T-helper 2 cell treated with Interferon-gamma antibody and Interleukin-4, amounts not matched to agents 100 ng/mL and 5 ng/mL, for 36 hours (primary cell): ENCODE measurements around the gene ACSM3. TPM values are rescaled to one million over a fixed set of nuclear protein-coding genes. Genes with fewer than 3 reads are reported as not detected.

ENCODE experiments used
- intact Hi-C: fragments of 100-400 bp; cut with micrococcal nuclease; formaldehyde crosslinking; loops from one replicate; pipeline ENCODE4 v1.15.1; 2023
- total RNA-seq: library from RNA; stranded (reverse); gene quantifications from 2 replicates; pipeline ENCODE4 v1.2.3, GENCODE V29; 2022

ACSM3 gene
- total RNA-seq, 1 donor from 2014 or later: 5.5 TPM

DNA sequence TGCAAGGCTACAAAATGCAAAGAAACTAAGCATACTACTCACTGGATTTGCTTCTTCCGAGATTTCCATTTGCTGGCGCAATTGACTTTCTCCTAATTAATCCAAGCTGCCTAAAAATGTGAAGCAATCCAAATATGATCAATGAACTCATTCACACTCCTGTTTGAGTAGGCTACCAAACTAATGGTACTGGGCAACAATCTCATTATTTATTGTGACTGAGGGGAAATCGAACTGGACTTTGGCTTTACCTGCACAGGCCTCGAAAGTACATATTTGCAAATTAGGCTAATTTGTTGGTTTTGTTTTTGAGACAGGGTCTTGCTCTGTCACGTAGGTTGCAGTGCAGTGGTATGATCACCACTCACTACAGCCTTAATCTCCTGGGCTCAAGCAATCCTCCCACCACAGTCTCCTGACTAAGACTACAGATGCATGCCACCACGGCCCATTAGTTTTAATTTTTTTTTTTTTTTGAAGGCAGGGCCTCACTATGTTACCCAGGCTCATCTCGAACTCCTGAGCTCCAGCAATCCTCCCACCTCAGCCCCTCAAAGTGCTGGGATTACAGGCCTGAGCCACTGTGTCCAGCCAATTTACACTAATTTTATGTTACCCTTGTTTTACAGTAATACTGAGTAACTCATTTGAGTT lies 39.9 kb downstream of the ACSM3 start:
- intact Hi-C loops: no loop called here

DNA sequence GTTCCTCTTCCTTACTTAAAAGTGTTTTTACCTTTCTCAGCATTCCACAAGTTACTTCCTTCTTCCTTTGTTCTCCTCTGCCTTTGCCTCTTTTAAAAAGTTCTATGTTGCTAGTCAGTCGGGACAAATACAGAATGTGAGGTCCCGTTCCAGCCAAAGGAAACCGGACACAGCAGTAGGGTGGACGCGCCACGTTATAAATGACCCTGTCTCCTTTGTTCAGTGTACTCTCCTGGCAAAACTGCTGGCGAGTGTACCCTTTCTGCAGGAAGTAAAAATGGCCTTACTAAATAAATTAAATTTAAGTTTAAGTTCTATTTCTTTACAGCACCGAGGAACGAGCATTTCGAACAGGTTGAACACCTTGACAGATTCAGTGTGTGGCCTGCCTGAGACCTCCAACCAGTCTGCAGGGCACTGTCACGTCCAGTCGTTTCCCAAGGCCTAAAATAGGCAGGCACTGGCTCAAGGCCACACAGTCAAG lies 41.9 kb downstream of the ACSM3 start:
- intact Hi-C loops: loop anchor here (1.0 to 5.0 kb wide), 3 partner anchors 37 to 95 kb away; partner anchors contain the start of genes DCUN1D3, LYRM1 and THUMPD1

DNA sequence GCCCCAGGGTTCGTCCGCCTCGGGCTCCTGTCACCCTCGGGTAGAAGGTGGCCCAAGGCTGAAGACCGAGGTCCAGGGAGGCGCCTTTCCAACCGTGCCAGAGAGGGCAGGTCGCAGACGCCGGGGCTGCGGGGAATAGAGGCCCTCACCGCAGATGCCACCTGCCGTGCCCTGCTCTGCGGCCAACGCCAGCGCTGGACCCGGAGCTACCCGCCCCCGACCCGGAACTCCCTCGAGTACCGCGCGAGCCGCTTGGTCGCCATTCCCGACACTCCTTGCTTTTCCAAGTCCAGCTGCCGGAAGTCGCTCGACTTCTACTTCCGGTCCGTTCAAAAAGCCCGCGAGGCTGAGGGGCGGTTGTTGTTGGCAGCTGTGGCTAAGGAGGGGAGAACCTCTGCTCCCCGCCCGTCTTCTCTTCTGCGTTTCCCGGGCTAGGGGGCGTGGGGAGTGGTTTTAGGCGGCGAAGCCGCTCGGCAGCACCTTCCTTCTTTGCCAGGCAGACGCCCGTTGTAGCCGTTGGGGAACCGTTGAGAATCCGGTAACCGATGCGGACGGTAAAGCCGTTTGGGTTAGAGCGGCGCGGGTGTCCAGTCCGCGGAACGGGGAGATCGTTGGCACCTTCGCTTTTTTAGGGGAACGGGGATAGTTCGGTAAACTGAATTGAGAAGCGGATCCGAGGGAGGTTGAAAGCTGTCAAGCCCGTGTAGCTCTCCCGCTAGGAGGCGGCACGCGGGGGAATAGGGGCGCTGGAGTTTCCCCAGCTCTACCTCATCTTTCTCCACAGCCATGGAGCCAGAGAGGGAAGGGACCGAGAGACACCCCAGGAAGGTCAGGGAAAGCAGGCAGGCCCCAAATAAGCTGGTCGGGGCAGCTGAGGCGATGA lies 42.6 kb downstream of the ACSM3 start, which contains the start of the genes ERI2 and REXO5:
TSS of gene ERI2 (minus strand) at position 305 of the 883 bp plus-strand sequence. CDS start at position 263, 42 bp downstream.
TSS of gene REXO5 (plus strand) at position 360 of the 883 bp plus-strand sequence. CDS start at position 787, 427 bp downstream.
- intact Hi-C loops: loop anchor here (1.0 to 5.0 kb wide), 3 partner anchors 36 to 94 kb away; partner anchors contain the start of genes DCUN1D3, LYRM1 and THUMPD1

DNA sequence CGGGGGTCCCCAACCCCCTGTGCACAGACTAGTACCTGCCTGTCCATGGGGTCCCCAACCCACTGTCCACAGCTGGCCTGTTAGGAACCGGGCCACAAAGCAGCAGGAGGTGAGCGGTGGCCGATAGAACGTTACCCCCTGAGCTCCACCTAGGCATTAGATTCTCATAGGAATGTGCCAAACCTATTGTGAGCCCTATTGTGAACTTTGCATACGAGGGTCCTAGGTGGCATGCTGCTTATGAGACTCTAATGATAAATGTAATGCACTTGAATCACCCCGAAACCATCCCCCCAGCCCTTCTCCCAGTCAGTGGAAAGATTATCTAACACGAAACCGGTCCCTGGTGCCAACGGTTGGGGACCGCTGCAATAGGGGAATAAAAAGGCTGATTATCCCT lies 44.0 kb downstream of the ACSM3 start:
- intact Hi-C loops: loop anchor here (2.0 to 5.0 kb wide), 2 partner anchors 34 to 93 kb away; partner anchors contain the start of genes DCUN1D3 and LYRM1

DNA sequence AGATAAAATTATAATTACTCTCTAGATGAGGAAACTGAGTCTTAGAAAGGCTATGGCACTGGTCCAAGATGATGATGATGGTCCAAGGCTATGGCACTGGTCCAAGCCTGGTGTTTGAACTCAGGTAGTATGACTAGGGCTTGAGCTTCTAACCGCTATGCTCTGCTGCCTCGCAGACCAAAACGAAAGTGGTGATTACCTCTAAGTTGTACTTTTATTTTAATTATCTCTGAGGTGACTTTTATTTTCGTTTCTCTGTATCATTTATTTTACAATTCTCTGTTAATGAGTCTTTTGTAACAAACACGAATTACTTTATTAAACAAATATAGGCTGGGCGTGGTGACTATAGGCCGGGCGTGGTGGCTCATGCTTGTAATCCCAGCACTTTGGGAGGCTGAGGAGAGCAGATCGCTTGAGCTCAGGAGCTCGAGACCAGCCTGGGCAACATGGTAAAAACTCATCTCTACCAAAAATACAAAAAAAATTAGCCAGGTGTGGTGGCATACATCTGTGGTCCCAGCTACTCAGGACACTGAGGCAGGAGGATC lies 48.1 kb downstream of the ACSM3 start:
- intact Hi-C loops: no loop called here

DNA sequence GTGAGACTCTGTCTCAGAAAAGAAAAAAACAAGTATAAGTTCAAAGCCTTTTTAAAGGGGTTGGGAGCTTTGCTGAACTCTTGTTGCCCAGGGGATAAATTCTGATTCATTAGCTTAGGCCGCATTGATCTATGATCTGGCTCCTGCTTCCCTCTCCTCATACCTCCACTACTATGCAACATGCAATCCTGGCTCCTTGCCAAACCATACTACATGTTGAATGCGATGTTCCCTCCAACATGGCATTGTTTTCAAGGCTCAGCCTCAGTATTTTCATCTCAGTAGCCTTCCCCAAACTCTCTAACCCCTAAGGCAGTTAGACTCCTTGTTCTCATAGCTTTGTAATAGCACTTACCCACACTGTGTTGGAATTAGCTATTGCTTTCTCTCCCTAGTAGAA lies 48.7 kb downstream of the ACSM3 start:
- intact Hi-C loops: no loop called here

DNA sequence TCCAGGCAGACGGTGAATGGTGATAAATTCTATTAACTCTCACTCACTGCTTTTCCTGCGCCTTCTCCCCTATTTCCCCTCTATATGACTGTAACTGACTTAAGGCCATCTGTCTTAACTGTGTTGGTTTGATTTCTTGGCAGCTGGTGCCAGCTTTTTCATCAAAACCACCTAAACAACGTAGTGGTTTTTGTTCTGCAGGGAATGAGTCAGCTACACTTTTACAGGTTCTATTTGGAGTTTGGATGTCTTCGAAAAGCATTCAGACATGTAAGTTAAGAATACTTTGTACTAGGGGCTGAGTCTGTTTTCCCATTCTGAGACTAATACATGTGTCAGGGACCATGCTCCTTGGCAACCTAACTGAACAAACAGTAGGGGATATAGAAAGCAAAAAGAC lies 51.0 kb downstream of the ACSM3 start:
- intact Hi-C loops: no loop called here

DNA sequence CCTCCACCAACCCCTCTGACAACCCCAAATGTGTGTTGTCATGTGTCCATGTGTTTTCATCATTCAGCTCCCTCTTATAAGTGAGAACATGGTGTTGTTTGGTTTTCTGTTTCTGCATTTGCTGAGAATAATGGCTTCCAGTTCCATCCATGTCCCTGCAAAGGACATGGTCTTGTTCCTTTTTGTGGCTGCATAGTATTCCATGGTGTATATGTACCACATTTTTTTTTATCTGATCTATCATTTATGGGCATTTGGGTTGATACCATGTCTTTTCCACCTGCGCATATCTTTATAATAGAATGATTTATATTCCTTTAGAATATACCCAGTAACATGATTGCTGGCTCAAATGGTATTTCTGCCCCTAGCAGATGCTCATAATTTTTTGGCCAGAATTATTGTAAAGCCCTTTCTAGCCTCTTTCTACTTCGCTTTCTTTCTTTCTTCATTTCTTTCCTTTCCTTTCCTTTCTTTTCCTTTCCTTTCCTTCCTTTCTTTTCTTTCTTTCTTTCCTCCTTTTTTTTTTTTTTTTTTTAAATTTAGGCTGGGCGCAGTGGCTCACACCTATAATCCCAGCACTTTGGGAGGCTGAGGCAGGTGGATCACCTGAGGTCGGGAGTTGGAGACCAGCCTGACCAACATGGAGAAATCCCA lies 55.2 kb downstream of the ACSM3 start:
- intact Hi-C loops: no loop called here

DNA sequence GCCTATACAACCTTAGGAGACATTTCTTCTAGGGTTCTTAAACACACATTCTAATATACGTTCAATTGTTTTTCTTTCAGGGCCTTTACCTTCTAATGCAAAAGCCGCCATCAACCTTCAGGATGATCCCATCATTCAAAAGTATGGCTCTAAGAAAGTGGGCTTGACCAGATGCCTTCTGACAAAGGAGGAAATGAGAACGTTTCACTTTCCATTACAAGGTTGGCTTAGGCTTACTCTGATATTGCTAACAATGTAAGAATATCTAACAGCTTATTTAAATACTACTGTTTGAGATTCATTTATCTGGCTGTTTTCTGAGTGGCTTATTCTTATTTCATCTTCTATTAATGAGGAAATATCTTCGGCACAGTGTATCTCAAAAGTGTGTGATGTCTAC lies 57.9 kb downstream of the ACSM3 start:
- intact Hi-C loops: no loop called here

DNA sequence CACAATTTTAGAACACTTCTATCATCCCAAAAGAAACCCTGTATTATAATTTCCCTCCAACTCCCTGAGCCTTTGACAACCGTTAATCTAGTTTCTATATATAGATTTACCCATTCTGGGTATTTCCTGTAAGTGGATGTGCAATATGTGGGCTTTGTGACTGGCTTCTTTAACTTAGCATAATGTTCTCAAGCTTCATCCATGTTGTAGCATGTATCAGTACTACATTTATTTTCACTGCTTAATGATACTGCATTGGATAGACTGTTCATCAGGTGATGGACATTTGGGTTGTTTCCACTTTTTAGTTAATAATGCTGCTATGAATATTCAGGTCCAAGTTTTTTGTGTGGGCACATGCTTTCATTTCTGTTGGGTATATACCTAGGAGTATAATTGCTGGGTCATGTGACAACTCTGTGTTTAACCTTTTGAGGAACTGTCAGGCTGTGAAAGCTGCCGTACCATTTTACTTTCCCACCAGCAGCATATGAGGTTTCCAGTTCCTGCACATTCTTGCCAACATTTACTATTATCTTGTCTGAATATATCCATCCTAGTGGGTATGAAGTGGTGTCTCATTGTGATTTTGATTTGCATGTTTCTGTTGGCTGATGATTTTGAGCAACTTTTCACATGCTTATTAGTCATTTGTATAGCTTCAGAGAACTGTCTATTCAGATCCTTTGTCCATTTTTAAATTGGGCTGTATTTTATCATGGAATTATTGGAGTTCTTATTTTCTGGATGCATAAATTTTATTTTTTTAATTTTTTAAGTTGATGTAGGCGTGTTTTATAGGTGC lies 58.9 kb downstream of the ACSM3 start:
- intact Hi-C loops: no loop called here

DNA sequence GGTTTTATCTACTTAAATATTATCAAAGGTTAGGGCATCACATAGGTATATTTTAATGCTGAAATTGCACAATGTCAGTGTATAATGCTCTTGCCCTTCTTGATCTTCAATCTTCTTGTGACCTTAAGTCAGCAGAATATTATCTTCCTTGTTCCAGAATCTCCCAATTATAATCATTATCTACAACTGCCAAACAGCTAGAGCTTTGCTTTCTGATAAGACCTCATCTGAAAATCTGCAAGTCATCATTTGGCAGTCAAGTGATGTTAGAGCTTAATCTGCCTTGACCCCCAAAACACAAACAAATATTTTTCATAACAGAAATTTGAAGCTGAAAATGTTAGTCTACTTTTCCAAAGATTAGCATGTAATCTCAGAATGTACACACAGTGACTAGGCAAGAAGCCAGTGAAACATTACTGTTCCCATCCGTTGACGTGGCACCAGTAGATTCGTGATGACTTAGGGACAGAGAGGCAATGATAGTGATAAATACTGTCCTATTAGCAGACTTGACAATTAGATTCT lies 62.3 kb downstream of the ACSM3 start:
- intact Hi-C loops: no loop called here

DNA sequence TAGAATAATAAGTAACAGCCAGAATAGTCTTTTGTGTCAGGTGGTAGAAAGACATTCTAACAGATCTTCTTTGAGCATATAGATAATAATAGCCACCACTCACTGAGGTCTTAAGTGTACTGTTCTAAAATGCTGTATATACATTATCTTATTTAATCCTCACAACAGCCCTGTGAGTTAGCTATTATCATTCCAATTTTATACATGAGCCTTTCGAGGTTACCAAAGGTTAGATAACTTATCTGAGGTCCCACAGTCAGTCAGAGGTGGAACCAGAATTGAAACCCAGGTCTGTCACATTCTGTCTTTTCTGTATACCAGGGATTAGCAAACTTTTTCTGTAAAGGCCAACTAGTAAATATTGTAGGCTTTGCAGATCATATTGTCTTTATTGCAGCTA lies 65.7 kb downstream of the ACSM3 start:
- intact Hi-C loops: no loop called here

DNA sequence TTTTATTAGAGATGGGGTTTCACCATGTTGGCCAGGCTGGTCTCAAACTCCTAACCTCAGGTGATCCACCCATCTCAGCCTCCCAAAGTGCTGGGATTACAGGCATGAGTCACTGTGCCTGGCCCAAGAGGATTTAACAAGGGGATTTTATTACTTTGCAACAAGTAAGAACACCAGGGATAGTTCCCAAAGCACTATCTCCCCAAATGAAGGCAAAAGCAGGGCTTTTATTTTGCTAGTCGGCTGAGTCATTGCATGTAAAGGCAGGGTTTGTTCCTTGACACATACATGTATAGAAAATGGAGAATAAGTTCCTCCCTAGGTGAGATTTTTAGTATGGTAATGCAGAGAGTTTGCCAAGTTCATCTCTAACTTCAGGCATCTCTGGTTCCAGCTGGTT lies 66.6 kb downstream of the ACSM3 start:
- intact Hi-C loops: no loop called here

DNA sequence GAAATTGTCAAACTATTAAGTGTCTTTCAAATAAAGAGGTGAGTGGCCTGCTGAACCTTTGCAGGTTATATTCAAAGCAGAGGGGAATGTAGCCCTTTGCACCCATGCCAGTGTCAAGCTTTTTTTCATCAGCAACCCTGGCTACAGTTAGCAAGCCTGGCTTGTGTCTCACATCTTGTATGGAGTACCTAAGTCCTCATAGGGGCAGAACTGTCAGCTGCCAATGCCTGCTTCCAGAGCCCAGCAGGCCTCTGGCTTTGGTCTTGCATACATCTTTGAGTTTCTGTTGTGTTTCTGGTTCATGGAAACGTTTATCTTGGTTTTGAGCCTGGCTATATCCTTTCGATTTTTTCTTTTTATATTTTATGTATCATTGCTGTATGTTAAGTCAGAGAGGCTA lies 69.3 kb downstream of the ACSM3 start:
- intact Hi-C loops: no loop called here

DNA sequence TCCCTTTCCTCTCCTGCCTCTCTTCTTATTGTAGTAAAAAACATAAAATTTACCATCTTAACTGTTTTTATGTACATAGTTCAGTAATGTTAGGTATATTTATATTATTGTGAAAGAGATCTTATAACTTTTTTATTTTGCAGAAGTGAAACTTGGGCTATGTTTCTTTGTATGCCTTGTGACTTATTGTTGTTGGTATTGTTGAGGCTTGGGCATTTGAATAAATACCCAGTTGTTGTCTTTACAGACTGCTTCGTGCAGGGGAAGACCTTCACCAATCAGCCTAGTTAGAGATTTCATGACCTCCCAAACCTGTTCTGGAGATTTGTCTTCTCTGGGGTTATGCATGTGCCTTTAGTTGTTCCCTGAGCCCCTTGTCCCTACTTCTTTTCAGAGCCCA lies 74.4 kb downstream of the ACSM3 start:
- intact Hi-C loops: no loop called here

DNA sequence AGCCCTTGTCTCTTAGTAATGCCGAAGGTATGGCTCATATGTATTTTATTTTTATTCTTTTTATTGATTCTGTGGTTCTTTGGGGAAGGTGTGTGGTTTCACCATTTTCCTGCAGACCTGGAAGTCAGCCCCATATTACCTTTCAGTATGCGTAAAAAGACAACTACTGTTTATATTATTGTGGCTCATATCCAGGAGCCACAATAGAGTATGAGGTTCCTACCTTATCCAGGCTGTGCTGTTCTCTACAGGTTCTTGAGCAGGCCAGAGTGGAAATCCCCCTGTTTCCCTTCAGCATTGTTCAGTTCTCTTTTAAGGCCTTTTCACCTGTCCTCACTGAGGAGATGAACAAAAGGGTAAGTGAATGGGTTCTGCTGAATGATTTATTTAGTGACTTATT lies 75.7 kb downstream of the ACSM3 start:
- intact Hi-C loops: no loop called here

DNA sequence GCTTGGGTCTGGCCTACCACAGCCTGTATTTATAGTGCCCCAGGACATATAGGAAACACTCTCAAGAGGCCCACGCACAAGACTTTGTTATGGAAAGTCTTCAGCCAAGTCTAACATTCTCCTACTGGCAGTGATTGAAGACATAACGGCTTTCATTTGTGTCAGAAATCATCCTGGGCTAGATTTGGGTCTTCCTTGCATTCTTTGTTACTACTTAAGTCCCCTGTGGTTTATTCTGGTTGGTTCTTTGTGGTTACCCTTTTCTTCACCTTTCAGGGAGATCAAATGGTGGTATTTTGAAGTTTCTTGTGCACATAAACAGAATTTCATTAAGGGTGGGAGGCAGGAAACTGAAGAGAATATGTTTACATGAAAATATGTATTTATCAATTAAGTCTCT lies 80.2 kb downstream of the ACSM3 start:
- intact Hi-C loops: loop anchor here (5.0 kb wide), 1 partner anchor 37 kb away; the partner anchor contains the start of genes ERI2 and REXO5

DNA sequence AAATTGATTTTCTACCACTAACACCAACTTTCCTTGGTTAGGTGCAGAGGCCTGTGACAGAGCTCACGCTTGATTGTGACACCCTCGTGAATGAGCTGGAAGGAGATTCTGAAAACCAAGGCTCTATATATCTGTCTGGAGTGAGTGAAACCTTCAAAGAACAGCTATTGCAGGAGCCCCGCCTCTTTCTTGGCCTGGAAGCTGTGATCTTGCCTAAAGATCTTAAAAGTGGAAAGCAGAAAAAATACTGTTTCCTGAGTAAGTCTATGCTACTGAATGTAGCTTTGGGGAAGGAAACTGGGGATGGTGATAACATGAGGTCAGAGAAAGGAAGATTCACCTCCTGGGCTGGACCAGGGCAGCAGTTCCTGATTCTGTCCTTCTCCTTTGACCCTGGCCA lies 80.8 kb downstream of the ACSM3 start:
- intact Hi-C loops: loop anchor here (5.0 kb wide), 1 partner anchor 37 kb away; the partner anchor contains the start of genes ERI2 and REXO5

DNA sequence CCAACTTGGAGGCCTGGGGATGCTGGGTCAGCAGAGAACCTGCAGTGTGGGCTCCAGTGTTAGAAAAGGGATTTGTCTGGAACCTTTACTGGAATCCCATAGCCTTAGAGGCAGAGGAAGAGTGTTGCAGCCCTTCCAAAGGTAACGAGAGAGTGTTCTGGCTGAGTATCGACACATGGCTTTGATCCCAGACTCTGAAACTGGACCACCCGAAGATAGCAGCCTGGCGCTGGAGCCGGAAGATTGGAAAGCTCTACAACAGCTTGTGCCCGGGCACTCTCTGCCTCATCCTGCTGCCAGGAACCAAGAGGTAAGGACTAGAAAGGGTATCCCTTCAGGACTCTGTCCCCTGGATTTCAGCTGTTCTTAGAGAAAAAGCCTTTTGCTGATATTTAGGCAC lies 82.2 kb downstream of the ACSM3 start:
- intact Hi-C loops: no loop called here

DNA sequence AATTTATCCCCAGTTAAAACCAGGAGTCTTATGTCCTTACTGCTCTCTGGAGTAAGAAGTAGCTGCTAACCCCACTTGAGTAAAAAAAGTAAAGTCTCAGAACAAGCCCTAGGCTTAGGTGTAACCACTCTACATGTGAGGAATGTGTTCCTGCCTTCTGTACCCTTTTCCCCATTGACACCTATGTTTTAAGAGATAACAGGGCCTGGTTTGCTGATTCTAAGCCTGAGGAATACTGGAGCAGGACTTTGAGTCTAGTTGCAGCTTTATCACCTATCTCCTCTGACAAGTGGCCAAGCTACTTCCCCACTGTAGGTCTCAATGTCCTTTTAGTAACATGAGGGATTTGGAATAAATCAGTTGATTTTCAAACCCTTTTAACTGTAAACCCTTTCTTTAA lies 82.7 kb downstream of the ACSM3 start:
- intact Hi-C loops: no loop called here
